ENCODE results near the gene OLFM1.

OLFM1 gene

DNA sequence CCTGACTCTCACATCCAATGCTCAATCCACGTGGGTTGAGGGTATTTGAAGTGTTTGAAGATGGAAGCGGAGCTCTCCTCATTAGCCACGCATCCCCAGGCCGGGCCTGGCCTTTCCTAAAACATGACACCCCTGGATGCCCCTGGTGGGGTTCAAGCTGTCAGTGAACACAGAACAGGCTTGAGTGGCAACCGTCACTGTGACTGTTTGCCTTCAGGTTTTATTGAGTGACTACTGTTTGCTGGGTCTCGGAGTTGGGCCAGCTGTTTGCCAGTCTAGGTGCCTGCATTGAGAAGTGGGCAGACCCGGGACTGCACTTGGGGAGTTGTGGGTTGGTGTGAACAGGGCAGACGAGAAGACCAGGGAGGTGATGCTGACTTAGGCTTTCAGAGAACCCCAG is 7.8 kb upstream of the OLFM1 start:
- ATAC-seq, result no peak
- peaks cover 55% of the 10 kb centered on the region for H3K27me3 Mint-ChIP-seq
- no peaks in the 10 kb centered on the region for H3K9me3 Mint-ChIP-seq
- no peaks in the 10 kb centered on the region for H3K4me1 Mint-ChIP-seq
- no peaks in the 10 kb centered on the region for H3K36me3 Mint-ChIP-seq
- no peak overlapping the region for H3K4me3 Mint-ChIP-seq
- H3K27ac Mint-ChIP-seq, result no peak overlapping the region

GRCh38 chr9:135080286-135081263 is 6.9 kb upstream of the OLFM1 start:
- no peak for ATAC-seq
- H3K27ac Mint-ChIP-seq, result no peak overlapping the region
- no peak overlapping the region for H3K4me3 Mint-ChIP-seq
- no peaks in the 10 kb centered on the region for H3K9me3 Mint-ChIP-seq
- H3K4me1 Mint-ChIP-seq, result no peaks in the 10 kb centered on the region
- H3K27me3 Mint-ChIP-seq, result peaks cover 64% of the 10 kb centered on the region
- H3K36me3 Mint-ChIP-seq, result no peaks in the 10 kb centered on the region

- ATAC-seq, result no peak
- Mint-ChIP-seq H3K9me3 (no peaks in the 10 kb centered on the region), H3K27me3 (peaks cover 65% of the 10 kb centered on the region), H3K27ac (no peak overlapping the region), H3K4me3 (no peak overlapping the region), H3K4me1 (peaks cover 3% of the 10 kb centered on the region), H3K36me3 (no peaks in the 10 kb centered on the region)
Measured at GRCh38 chr9:135081264-135081660, 6.2 kb upstream of the OLFM1 start.

DNA sequence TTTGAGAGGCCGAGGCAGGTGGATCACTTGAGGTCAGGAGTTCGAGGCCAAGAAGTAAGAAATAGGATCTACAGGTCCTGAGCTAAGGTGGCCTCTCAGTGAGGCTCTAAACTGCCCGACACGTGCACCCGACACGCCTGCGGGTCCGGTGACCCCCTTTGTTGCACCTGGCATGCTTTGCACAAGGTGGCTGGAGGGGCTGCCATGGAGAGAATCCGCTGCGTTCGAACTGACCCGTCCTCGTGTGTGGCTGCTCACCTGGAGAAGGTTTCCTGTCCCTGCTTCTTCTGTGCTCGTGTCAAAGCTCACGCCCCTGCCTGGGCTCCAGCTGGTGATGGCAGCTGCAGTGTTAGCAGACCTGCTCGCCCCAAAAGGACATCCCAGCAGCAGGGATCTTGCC is 5.7 kb upstream of the OLFM1 start:
- Mint-ChIP-seq H3K4me3 (no peak overlapping the region), H3K27ac (no peak overlapping the region), H3K27me3 (peaks cover 65% of the 10 kb centered on the region), H3K4me1 (peaks cover 5% of the 10 kb centered on the region), H3K9me3 (no peaks in the 10 kb centered on the region), H3K36me3 (no peaks in the 10 kb centered on the region)
- ATAC-seq, result no peak

DNA sequence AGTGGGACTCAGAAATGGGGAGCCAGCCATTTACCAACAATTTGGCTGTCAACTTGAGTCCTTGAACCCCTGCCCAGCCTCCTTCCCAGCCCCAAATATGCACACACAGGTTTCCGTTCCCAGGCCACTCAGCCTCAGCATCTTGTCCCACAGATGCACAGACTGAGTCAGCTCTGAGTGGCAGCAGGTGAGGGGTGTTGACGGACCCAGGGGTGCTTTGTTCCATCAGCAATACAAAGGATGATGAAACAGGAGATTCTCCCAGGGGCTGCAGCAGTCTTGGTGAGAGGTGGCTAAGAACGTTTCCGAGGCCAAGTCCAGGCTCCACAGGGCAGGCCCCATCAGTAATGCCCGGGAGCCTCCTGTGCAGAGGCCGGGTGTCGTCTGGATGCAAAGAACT is 4.9 kb upstream of the OLFM1 start:
- H3K9me3 Mint-ChIP-seq, result no peaks in the 10 kb centered on the region

DNA sequence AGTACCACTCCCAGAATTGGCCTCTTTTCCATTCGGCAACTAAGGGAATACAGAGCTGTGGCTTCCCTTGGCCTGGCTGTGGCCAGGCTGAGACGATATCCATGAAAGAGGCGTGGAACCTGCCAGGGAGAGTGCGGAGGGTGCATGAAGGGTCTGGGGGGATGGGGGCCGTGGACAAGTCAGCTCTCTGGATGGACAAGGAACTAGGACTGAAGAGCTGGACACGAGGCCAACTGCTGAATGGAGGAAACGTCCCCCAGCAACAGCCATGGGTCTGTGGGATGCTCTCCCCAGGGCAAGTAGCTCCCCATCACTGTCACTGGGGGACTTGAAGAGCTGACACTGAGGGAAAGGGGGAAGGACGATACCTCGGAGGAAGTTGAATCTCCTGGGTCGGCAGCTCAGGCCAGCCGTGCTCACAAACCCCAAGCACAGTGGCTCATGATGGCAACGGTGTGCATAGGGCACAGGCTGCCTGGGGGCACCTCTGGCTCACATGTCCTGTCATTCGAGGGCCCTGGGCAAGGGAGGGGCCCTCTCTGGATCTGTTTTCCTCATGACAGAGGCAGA is 4.1 kb upstream of the OLFM1 start:
- peaks cover 51% of the 10 kb centered on the region for H3K27me3 Mint-ChIP-seq
- no peak for ATAC-seq
- H3K4me1 Mint-ChIP-seq, result peaks cover 5% of the 10 kb centered on the region
- H3K9me3 Mint-ChIP-seq, result no peaks in the 10 kb centered on the region
- no peak overlapping the region for H3K4me3 Mint-ChIP-seq
- no peak overlapping the region for H3K27ac Mint-ChIP-seq
- no peaks in the 10 kb centered on the region for H3K36me3 Mint-ChIP-seq

More for the DNA sequence above, 4.9 kb upstream of the OLFM1 start:
- Mint-ChIP-seq H3K27me3 (peaks cover 58% of the 10 kb centered on the region), H3K4me1 (peaks cover 5% of the 10 kb centered on the region), H3K36me3 (no peaks in the 10 kb centered on the region), H3K4me3 (no peak overlapping the region), H3K27ac (no peak overlapping the region)
- ATAC-seq, result no peak

DNA sequence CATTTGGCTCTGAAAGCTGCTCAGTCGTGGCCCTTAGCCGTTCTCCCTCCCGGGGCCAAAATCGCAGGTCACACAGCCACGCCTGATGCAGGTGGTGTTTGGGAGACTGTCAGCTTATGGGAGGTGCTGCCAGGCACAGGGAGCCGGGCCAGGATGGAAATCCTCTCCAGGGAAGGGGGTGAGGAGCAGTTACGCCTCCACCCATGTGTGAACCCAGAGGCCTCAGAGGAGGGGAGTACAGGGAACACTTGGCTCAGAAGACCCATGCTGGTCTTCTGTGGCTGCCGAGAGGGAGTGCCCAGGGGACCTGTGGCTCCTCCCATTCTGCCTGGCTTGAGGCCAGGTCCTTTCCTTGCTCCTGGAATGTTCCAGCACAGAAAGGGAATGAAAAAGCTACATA is 3.6 kb upstream of the OLFM1 start:
- Mint-ChIP-seq H3K27ac (no peak overlapping the region), H3K36me3 (no peaks in the 10 kb centered on the region), H3K9me3 (no peaks in the 10 kb centered on the region), H3K4me3 (no peak overlapping the region), H3K27me3 (peaks cover 46% of the 10 kb centered on the region), H3K4me1 (peaks cover 5% of the 10 kb centered on the region)
- ATAC-seq, result no peak

DNA sequence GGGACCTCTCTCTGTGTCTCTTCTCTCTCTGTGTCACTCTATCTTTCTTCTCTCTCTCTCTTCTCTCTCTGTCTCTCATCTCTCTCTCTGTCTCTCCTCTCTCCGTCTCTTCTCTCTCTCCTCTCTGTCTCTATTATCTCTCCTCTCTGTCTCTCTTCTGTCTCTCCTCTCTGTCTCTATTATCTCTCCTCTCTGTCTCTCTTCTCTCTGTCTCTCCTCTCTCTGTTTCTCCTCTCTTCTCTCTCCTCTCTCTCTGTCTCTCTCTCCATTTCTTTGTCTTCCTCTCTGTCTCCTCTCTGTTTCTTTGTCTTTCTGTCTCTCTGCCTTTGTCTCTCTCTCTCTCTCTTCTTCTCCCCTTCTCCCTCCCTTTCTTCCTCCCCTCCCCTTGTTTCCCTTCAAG is 3.2 kb upstream of the OLFM1 start:
- Mint-ChIP-seq H3K4me1 (peaks cover 5% of the 10 kb centered on the region), H3K27ac (no peak overlapping the region), H3K27me3 (peaks cover 46% of the 10 kb centered on the region), H3K36me3 (no peaks in the 10 kb centered on the region), H3K4me3 (no peak overlapping the region), H3K9me3 (no peaks in the 10 kb centered on the region)
- ATAC-seq, result no peak

- no peaks in the 10 kb centered on the region for H3K9me3 Mint-ChIP-seq
- peaks cover 5% of the 10 kb centered on the region for H3K4me1 Mint-ChIP-seq
- H3K27me3 Mint-ChIP-seq, result peaks cover 50% of the 10 kb centered on the region
- no peaks in the 10 kb centered on the region for H3K36me3 Mint-ChIP-seq
- H3K27ac Mint-ChIP-seq, result no peak overlapping the region
- ATAC-seq, result no peak
- no peak overlapping the region for H3K4me3 Mint-ChIP-seq
Measured at GRCh38 chr9:135084881-135085760, 2.3 kb upstream of the OLFM1 start.

DNA sequence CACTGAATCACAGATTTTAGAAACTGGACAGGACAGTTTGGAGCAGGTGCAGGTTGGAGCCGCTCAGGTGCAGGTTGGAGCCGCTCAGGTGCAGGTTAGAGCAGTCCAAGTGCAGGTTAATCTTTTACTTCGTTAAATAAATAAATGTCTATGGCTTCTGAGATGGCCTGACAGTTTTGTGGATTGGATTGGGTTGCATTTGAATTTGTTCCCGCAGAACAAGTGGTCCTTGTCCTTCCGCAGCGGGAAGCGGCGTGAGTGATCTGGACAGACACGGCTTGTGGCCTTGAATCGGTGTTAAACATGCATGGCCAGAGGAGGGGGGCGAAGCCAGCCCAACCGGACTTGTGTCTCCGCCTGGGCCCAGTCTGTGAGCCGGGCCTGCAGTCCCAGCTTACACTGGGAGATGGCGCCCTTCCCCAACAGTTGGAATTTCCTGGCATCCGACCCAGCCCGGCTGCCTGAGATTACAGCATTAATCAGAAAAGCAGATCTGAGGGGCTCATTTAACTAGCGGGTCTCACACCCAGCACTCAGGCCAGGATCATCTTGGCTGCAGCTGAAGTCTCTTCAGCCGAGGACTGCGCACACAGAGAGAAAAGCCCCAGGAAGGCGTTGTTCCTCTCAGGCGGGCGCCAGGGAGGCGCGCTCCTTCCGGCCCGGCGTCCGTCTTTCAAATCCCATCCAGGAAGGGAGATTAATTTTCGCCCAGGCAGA is 1.5 kb upstream of the OLFM1 start:
- no peak overlapping the region for H3K27ac Mint-ChIP-seq
- H3K4me3 Mint-ChIP-seq, result no peak overlapping the region
- H3K9me3 Mint-ChIP-seq, result no peaks in the 10 kb centered on the region
- no peak for ATAC-seq
- H3K36me3 Mint-ChIP-seq, result no peaks in the 10 kb centered on the region
- peaks cover 50% of the 10 kb centered on the region for H3K27me3 Mint-ChIP-seq
- peaks cover 5% of the 10 kb centered on the region for H3K4me1 Mint-ChIP-seq

GRCh38 chr9:135086597-135087488 is 625 bp upstream of the OLFM1 start:
- Mint-ChIP-seq H3K27ac (no peak overlapping the region), H3K9me3 (peaks cover 6% of the 10 kb centered on the region), H3K27me3 (peaks cover 50% of the 10 kb centered on the region), H3K4me3 (no peak overlapping the region), H3K4me1 (peaks cover 5% of the 10 kb centered on the region), H3K36me3 (no peaks in the 10 kb centered on the region)
- peak; percentile 4 for ATAC-seq

DNA sequence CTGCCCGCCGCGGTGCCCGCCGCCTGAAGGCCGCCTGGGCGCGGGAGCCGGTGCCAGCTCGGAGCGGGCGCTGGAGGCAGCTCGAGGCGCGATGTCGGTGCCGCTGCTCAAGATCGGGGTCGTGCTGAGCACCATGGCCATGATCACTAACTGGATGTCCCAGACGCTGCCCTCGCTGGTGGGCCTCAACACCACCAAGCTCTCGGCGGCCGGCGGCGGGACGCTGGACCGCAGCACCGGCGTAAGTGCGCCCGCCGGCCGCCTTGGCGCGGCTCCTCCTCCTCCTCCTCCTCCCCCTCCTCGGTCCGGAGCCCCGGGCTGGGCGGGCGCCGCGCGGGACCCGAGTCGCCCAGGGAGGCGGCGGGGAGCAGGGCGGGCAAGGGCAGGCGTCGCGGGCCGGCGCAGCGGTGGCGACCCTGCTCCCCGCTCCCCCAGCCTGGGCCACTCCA is 455 bp downstream of the OLFM1 start:
- Mint-ChIP-seq H3K27me3 (peaks cover 56% of the 10 kb centered on the region), H3K27ac (no peak overlapping the region), H3K9me3 (peaks cover 6% of the 10 kb centered on the region), H3K4me3 (no peak overlapping the region), H3K4me1 (peaks cover 5% of the 10 kb centered on the region), H3K36me3 (no peaks in the 10 kb centered on the region)
- no peak for ATAC-seq

DNA sequence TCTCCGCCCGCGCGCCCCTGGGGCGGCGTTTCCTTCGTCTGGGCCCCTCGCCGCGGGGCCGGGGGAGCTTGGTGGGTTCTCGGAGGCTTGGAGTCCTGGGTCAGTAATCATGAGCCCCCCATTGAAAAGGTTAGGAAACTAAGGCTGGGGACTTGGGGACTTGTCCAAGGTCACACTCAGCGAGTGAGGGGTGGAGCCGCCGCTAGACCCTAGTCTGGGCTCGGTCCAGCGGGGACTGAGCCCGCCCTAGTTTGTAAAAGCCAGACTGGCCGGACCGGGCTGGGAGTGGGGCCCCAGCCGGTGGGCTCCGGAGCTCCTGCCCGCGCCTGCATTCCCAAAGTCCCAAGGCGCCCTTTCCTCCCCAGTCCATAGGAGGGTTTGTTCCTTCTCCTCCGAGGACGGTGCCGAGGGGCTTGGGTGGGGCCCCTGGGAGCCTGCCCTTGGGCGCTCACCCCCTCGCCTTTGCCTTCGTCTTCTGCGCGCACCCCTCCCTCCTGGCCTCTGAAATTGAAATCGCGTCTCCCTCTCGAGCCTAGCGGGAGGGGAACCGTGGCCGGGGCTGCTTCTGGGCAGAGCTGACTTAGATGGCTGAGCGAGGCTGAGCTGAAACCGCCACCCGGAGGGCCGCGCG is 995 bp downstream of the OLFM1 start:
- peaks cover 6% of the 10 kb centered on the region for H3K9me3 Mint-ChIP-seq
- H3K27me3 Mint-ChIP-seq, result peaks cover 56% of the 10 kb centered on the region
- H3K4me1 Mint-ChIP-seq, result peaks cover 5% of the 10 kb centered on the region
- no peak for ATAC-seq
- no peak overlapping the region for H3K4me3 Mint-ChIP-seq
- H3K36me3 Mint-ChIP-seq, result no peaks in the 10 kb centered on the region
- no peak overlapping the region for H3K27ac Mint-ChIP-seq
